Peyer's patch (tissue), 4 donors: ENCODE results near the gene NOL8.

Experiments
- CTCF ChIP-seq, 6 experiments: fragments of 450-650 bp in 4 of 6; fragments of 200-600 bp in 2 of 6; sonication (generic) in 1 of 6; IDR thresholded peaks; one replicate each; pipeline ENCODE4 v1.5.1; 2017 to 2019; ENCODE audit warnings: antibody characterized with exemption in 6 of 6, mild to moderate bottlenecking in 3 of 6, moderate library complexity in 1 of 6
- POLR2A ChIP-seq, 2 donors: fragments of 450-650 bp; IDR thresholded peaks; one replicate each; pipeline ENCODE4 v1.5.1; 2017; ENCODE audit warnings: antibody characterized with exemption in 2 of 2, mild to moderate bottlenecking in 2 of 2, moderate library complexity in 2 of 2

- TF ChIP-seq POLR2A (IDR thresholded peaks at IDR 0.05) (no peak), CTCF (IDR thresholded peaks at IDR 0.05) (no peak)
Observed at GRCh38 chr9:92275541-92275940, 49.6 kb downstream of the NOL8 start.
